Bronchial epithelial cell (primary cell): ENCODE measurements around the gene GFRA1. TPM values are rescaled to one million over a fixed set of nuclear protein-coding genes. Genes with fewer than 3 reads are reported as not detected.

ENCODE experiments used
- DNase-seq: peaks from one replicate; pipeline ENCODE4 v3.0.0-alpha.2; 2010; ENCODE audit warnings: low read depth
- FAIRE-seq: peaks from 2 replicates; lab custom pipeline; 2011; peaks lifted over from hg19 to GRCh38; lab: Jason Lieb, UNC
- H3K27me3 ChIP-seq: 2 replicates; pipeline ENCODE4 v1.5.1; 2011; ENCODE audit warnings: low read length; ENCODE audit not compliant: control insufficient read depth, insufficient read depth
- H3K36me3 ChIP-seq: 2 replicates; pipeline ENCODE4 v1.5.1; 2011; ENCODE audit warnings: low read length; ENCODE audit not compliant: control insufficient read depth, insufficient read depth
- H3K4me3 ChIP-seq: 2 replicates; pipeline ENCODE4 v1.5.1; 2011; ENCODE audit warnings: mild to moderate bottlenecking, low read depth, low read length, control low read depth
- CTCF ChIP-seq: IDR thresholded peaks from 2 replicates; pipeline ENCODE4 v1.5.1; 2011; ENCODE audit warnings: mild to moderate bottlenecking, moderate library complexity, low read length, control low read depth, inconsistent platforms; ENCODE audit not compliant: insufficient read depth, severe bottlenecking
- total RNA-seq: library from RNA; depleted of rRNA; stranded (reverse); fragments of >200 nt; gene quantifications from 2 replicates; pipeline ENCODE4 v1.2.1, GENCODE V29; 2014

The GFRA1 gene
- total RNA-seq, 1 donor from 2014 or later = under 0.01 TPM

DNA sequence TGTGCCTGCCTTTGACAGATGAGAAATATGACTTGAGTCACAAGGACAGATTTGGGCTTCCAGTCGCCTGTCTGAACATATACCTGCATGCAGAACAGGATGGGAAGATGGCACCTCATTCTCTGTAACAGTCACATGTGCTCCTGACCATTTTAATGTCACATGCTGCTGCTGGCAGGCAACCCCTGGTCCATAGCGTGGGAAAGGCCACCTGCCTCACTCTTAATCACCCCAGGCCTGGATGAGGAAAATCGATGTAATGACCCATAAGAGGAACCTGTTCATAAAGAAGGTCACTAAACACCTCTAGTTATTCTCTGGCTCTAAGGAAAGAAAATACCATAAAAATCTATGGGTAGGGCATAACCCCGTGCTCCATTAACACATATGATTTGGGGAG, 110.2 kb downstream of the GFRA1 start:
- H3K27me3 ChIP-seq = no peaks in the 10 kb centered on the region
- no peaks in the 10 kb centered on the region for H3K36me3 ChIP-seq
- FAIRE-seq = no peak
- TF ChIP-seq CTCF = no peak
- no peak overlapping the region for H3K4me3 ChIP-seq
- no peak for DNase-seq

- no peak for TF ChIP-seq CTCF
- no peak overlapping the region for H3K4me3 ChIP-seq
- DNase-seq (no peak), FAIRE-seq (no peak)
- no peaks in the 10 kb centered on the region for H3K27me3 ChIP-seq
- H3K36me3 ChIP-seq = no peaks in the 10 kb centered on the region
Observed at GRCh38 chr10:116160271-116160670, 112.7 kb downstream of the GFRA1 start.

DNA sequence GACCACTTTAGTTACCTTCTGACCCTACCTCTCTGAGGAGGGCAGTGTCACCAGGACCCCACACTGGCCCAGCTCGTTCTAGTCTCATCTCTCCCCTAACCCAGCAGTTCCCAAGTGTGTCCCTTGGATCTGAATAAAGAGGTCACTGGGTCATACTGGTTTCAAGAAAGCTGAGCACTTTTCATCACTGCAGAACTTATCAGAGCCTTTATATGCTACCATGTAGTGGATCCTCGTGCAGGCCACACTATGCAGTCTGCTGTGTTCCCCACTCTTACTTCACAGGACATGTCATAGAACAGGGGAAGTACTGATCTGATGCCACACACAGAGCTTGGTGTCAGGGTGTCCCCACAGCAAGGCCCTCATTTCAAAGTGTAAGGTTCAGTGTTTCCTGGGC, 113.8 kb downstream of the GFRA1 start:
- FAIRE-seq (no peak), DNase-seq (no peak)
- Histone ChIP-seq H3K36me3 (no peaks in the 10 kb centered on the region), H3K4me3 (no peak overlapping the region), H3K27me3 (no peaks in the 10 kb centered on the region)
- TF ChIP-seq CTCF = no peak

- Histone ChIP-seq H3K4me3 (no peak overlapping the region), H3K36me3 (no peaks in the 10 kb centered on the region), H3K27me3 (no peaks in the 10 kb centered on the region)
- FAIRE-seq (no peak), DNase-seq (no peak)
- no peak for TF ChIP-seq CTCF
Observed at GRCh38 chr10:116158036-116158435, 115.0 kb downstream of the GFRA1 start.

DNA sequence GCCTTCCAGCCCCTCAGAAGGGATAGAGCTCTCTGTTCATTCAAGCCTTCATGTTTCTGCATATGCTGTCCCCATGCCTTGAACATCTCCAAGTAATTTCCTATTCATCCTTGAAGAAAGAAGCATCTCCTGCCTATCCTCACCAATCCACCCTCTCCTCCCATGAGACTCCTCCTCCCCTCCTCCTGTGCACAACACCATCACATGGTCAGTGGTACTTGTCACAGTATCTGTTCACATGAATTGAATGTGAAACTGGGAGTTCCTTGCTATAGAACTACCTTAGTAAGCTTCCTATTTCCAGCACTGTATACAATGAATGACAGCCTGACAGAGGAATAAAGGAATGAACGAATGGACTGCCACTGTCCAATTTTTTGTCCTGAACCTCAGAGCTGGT, 115.5 kb downstream of the GFRA1 start:
- no peak for FAIRE-seq
- Histone ChIP-seq H3K36me3 (no peaks in the 10 kb centered on the region), H3K27me3 (no peaks in the 10 kb centered on the region), H3K4me3 (no peak overlapping the region)
- no peak for TF ChIP-seq CTCF
- no peak for DNase-seq

- no peak for DNase-seq
- no peak for FAIRE-seq
- H3K4me3 ChIP-seq = no peak overlapping the region
- H3K27me3 ChIP-seq = no peaks in the 10 kb centered on the region
- no peak for TF ChIP-seq CTCF
- no peaks in the 10 kb centered on the region for H3K36me3 ChIP-seq
Observed at GRCh38 chr10:116156819-116157218, 116.2 kb downstream of the GFRA1 start.
